Hepatic stellate cell (primary cell): ENCODE results near the gene TSPAN9.

Source experiments
- DNase-seq: peaks from one replicate; pipeline ENCODE4 v3.0.0; 2011; ENCODE audit warnings: low spot score

TSPAN9 gene

GRCh38 chr12:3123729-3124128, 46.5 kb downstream of the TSPAN9 start:
- DNase-seq: no peak

- no peak for DNase-seq
Measured at GRCh38 chr12:3124917-3125316, 47.7 kb downstream of the TSPAN9 start.

- DNase-seq: no peak
Measured at GRCh38 chr12:3125674-3126073, 48.5 kb downstream of the TSPAN9 start.

- no peak for DNase-seq
Measured at GRCh38 chr12:3127832-3128231, 50.7 kb downstream of the TSPAN9 start.

- DNase-seq: no peak
Measured at GRCh38 chr12:3128498-3129293, 51.5 kb downstream of the TSPAN9 start.

DNA sequence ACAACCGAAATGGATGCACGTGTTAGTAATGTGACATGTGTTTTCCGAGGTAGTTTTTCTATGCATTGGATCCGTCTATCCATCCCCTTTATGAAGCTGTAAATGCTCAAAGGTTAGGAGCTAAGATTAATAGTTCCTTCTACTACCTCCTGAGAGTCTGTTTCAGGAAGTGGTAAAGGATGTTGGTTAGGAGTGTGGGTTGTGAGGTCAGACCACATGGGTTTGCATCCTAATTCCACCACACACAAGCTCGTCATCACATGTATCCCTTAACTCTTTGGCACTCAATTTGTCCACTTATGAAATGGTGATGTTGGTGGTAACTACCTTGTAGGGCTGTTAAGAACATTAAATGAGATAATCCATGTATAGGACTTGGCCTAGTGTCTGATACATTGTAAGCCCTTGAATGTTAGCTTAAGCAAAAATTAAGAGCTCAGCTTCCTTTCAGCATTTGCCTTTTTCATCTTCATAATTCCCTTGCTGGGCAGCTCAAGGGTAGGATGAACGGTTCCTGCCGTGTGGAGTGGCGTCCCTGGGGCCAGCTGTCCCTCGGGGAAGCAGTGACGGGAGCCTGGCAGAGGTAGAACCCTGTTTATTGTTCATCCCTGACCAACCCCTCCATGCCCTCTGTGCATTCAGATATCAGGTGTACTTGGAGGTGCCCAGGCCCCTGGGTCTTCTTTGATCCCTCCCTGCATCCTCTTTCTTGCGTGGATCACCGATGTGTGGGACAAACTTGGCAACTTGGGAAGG, 52.3 kb downstream of the TSPAN9 start:
- peak; percentile 51 for DNase-seq

GRCh38 chr12:3130057-3130830, 53.1 kb downstream of the TSPAN9 start:
- DNase-seq: no peak

DNA sequence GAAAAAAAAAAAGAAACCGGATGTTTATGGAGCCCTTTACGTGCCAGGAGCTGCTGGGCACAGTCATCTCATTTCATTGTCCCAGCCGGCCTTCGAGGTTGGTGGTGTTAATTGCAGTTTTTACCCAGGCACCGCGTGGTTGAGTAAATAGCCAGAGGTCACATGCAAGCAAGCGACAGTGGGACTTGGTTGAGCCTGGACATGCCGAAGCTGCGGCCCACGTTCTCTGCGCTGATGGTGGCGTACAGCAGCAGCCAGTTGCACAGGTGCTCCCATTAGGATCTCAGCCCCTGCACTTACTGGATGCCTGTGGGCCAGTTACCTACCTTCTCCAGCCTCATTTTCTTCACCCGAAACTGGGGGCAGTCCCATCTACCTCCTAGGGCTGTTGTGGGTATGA, 54.0 kb downstream of the TSPAN9 start:
- no peak for DNase-seq

- peak; percentile 94 for DNase-seq
Measured at GRCh38 chr12:3132636-3133404, 55.6 kb downstream of the TSPAN9 start.

DNA sequence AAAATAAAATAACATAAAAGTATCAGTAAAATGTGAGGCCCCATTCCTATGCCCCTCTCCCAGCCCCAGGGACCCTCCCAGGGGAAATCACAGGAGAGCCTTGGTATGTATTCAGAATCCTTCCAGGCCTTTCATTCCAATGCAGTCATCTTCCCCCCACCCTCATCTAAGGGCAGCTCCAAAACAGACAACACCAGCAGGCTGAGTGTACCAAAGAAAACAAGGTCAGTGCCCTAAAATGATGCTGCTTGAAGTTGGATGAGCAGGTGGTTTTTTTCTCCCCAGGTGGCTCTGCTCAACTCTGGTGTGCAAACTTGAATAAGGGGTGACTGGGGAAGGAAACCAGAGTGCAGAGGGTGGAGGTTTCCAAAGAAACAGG, 56.2 kb downstream of the TSPAN9 start:
- peak; percentile 73 for DNase-seq

GRCh38 chr12:3134126-3134525, 56.9 kb downstream of the TSPAN9 start:
- no peak for DNase-seq

DNA sequence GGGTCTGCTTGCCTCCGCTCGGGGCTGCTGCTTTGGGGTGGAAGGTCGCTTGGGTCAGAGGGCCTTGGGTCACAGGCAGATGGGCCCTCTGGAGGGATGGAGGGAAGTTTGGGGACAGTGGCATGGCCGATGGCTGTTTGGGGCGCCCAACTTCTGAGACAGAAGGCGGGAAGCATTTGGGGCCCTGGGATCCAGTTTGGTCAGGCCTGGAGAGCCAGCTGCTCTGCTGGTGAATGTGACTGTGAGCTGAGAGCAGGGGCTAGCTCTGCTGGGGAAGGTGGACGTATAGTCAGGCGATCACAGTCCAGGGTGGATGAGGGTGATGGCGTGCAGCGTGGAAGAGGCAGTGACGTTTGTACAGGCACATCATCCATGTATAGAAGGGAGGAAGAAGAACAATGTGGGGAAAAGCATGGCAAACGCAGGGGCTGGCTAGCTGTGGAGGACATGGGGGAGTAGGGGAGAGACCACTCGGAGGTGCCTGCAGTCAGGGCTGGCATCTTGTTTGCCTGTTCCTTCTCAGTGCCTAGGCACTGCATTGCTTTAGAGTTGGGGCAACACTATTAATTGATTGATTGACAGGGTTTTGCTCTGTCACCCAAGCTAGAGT, 57.5 kb downstream of the TSPAN9 start:
- no peak for DNase-seq

GRCh38 chr12:3135522-3136461, 58.6 kb downstream of the TSPAN9 start:
- peak; percentile 88 for DNase-seq

- no peak for DNase-seq
Measured at GRCh38 chr12:3136641-3137267, 59.6 kb downstream of the TSPAN9 start.

DNA sequence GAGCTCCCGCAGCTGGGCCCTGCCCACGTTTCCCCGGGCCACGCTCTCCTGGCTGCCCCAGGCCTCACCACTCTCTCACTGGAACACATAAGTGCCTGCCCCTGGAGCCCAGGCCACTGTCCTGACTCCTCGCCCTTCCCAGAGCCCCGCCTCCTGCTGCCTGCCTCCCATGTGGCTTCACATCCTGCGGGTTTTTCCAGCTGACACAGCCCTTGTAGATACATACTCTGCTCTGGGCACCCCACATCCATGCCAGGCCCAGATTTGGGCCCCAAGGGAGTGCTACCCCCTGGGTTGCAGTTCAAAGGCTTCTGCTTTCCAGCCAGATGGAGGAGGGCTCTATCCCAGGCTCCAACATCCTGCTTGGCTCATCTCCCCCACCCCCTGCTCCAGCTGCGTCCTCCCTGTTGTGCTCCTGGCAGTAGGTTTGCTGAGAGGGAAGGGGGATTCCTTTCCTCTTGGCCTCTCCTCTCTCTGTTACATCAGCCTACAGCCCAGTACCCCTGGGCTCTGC, 60.1 kb downstream of the TSPAN9 start:
- DNase-seq: peak; percentile 48

- DNase-seq: no peak
Measured at GRCh38 chr12:3137814-3138445, 60.8 kb downstream of the TSPAN9 start.

- no peak for DNase-seq
Measured at GRCh38 chr12:3138941-3139511, 61.8 kb downstream of the TSPAN9 start.

DNA sequence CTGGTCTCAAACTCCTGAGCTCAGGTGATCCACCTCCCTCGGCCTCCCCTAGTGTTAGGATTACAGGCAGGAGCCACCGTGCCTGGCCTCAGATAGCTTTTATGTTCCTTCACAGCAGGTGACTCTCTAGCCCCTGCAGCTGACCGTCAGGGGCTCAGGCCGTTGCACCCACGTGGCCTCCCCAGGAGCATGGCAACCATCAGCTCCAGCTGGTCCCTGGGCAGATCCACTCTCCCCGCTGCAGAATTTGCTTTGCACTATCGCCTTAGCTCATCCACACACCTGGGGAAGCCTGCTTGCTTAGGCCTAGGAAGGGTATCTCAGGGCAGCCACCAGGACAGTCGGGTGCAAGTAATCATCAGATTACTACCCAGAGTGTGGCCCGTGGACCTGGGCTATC, 62.6 kb downstream of the TSPAN9 start:
- DNase-seq: no peak

GRCh38 chr12:3140284-3140683, 63.1 kb downstream of the TSPAN9 start:
- DNase-seq: no peak
